ENCODE results near the gene C15orf39.

Gene C15orf39

DNA sequence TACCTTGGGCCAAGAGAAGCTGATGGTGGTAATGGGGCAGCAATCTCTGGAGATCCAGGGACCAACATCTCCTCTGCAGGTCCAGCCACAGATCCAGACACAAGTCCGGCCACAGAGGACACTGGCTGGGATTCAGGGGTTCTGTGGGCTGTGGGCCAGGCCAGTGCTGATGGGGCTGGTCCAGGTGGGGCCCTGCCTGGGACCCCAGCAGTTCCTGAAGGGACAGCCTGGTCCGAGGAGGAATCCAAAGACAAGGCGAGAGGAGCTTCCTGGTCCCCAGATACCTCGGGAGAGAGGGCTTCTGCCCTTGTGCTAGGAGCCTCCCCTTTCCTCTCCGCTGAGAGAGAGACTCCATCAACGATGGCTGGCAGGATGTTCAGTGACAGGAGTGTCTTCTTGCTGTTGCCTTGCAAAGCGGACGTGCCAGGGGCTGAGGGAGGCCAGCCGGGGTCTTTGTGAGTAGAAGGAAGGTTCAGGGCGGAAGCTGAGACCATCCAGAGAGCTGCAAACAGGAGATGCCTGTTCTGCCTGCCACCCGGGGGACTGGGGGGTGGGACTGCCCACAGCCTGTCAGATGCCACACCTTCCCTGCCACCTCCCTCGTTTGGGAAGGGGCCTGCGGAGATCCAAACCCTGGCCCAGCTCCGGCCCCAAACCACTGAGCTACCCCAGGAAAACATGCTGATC is 32.0 kb downstream of the C15orf39 start:
- POLR2A ChIA-PET, result no interaction called here

DNA sequence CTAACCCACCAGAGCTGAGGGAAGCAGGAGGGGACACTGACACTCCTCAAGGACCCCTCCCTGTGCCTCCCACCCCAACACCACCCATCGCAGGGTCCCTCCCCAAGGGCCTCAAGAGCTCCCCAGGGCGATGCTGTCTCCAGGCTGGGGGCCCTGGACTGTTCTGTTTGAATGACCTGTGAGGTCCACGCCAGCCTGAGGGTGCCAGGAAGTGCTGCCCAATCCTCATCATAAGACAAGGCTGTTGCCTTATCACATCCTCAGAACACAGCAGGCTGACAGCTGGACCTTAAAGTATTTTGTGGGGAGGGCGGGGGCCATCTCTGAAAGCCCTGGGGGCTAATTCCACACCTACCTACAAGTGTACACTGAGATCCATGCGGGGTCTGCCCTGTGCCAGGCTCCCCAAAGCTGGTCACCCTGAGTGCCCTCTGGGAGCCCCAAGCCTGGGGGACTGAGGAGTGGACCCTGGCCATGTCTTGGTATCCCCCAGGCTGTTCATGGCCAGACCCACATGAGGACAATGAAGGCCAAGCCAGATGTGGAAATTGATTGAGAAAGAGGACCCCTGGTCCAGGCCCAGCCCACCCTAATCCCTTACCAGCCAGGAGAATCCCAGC is 32.6 kb downstream of the C15orf39 start:
- ChIA-PET POLR2A (no interaction called here), CTCF (interaction anchor here (1.2 kb wide), 1 partner anchor 205 kb away, joined by 3 read pairs; no protein-coding TSS in a partner anchor)
- WGBS (ENCODE audit: insufficient coverage), result 96% methylated on average over 4 of the region's 5 CpGs

More for the DNA sequence above, 32.0 kb downstream of the C15orf39 start:
- H3K27me3 ChIP-seq (replicated peaks in 2 of 5; ENCODE audit: control insufficient read depth in 4 of 5, insufficient read depth in 5 of 5, low read length in 4 of 5), result peaks cover 0 to 4% (median 2%) of the 10 kb centered on the region in 5 experiments
- H3K36me3 ChIP-seq (ENCODE audit: control insufficient read depth in 4 of 4, insufficient read depth in 4 of 4, low read length in 3 of 4), result no peaks in the 10 kb centered on the region
- no peak overlapping the region for H3K27ac ChIP-seq (ENCODE audit: insufficient read depth in 1 of 2, low read depth in 1 of 2, low read length in 2 of 2, poor library complexity in 1 of 2, severe bottlenecking in 2 of 2)
- no peaks in the 10 kb centered on the region for H3K9me3 ChIP-seq (ENCODE audit: control extremely low read depth in 1 of 5, control insufficient read depth in 4 of 5, insufficient read depth in 2 of 5, low read depth in 1 of 5, low read length in 4 of 5)
- 88% methylated on average over 9 of the region's 14 CpGs for WGBS (ENCODE audit: insufficient coverage)
- CTCF ChIA-PET, result interaction anchor here (1.2 kb wide), 1 partner anchor 204 kb away, joined by 3 read pairs; no protein-coding TSS in a partner anchor
- no peaks in the 10 kb centered on the region for H3K4me1 ChIP-seq (ENCODE audit: control extremely low read depth in 1 of 4, control insufficient read depth in 4 of 4, insufficient read depth in 4 of 4, low read length in 3 of 4)
- DNase-seq, result no peak
- no peak overlapping the region for H3K4me3 ChIP-seq (ENCODE audit: control insufficient read depth in 1 of 7, extremely low read depth in 1 of 7, insufficient read depth in 4 of 7, low read depth in 2 of 7, low read length in 6 of 7)

DNA sequence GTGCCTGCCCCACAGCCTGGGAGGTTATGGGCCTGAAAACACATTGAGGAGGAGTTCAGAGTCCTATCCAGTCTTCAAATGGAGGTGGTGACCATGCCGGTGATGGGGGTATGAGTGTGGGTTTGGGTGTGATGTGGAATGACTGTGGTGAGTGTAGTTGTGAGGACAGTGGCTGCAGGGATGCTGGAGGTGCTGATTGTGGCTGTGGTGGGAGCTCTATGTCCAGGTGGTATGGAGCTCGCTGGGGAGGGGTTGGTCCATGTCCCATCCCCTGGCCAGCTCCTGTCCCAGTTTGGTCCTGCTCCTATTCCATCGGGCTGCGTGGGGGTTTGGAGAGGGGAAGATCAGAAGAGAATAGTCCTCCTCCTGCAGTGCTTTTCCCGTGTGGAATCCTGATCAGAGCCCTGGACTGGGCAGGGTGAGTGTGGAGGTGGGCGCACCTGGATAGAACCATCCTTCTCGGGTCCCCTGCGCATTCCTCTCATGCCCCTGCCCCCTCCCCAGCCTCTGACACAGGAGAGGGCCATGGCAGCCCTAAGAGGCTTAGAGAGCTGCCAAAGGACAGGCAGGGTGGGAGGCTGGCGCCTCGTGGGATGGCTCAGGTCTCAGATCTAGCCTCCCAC is 33.5 kb downstream of the C15orf39 start:
- ChIA-PET CTCF (interaction anchor here (1.2 kb wide), 1 partner anchor 19 kb away, joined by 3 read pairs; no protein-coding TSS in a partner anchor), POLR2A (interaction anchor here (0.6 kb wide), 1 partner anchor 196 kb away, joined by 3 read pairs; no protein-coding TSS in a partner anchor)
- Histone ChIP-seq H3K4me1 (ENCODE audit: control extremely low read depth in 1 of 4, control insufficient read depth in 4 of 4, insufficient read depth in 4 of 4, low read length in 3 of 4) (no peaks in the 10 kb centered on the region), H3K36me3 (ENCODE audit: control insufficient read depth in 4 of 4, insufficient read depth in 4 of 4, low read length in 3 of 4) (no peaks in the 10 kb centered on the region), H3K27me3 (replicated peaks in 2 of 5; ENCODE audit: control insufficient read depth in 4 of 5, insufficient read depth in 5 of 5, low read length in 4 of 5) (peaks cover 0 to 4% (median 0%) of the 10 kb centered on the region in 5 experiments), H3K9me3 (ENCODE audit: control extremely low read depth in 1 of 5, control insufficient read depth in 4 of 5, insufficient read depth in 2 of 5, low read depth in 1 of 5, low read length in 4 of 5) (no peaks in the 10 kb centered on the region), H3K4me3 (ENCODE audit: control insufficient read depth in 1 of 7, extremely low read depth in 1 of 7, insufficient read depth in 4 of 7, low read depth in 2 of 7, low read length in 6 of 7) (no peak overlapping the region), H3K27ac (ENCODE audit: insufficient read depth in 1 of 2, low read depth in 1 of 2, low read length in 2 of 2, poor library complexity in 1 of 2, severe bottlenecking in 2 of 2) (no peak overlapping the region)
- 95% methylated on average over 7 of the region's 10 CpGs for WGBS (ENCODE audit: insufficient coverage)
- DNase-seq, result no peak

More for the DNA sequence above, 32.6 kb downstream of the C15orf39 start:
- no peaks in the 10 kb centered on the region for H3K9me3 ChIP-seq (ENCODE audit: control extremely low read depth in 1 of 5, control insufficient read depth in 4 of 5, insufficient read depth in 2 of 5, low read depth in 1 of 5, low read length in 4 of 5)
- H3K4me1 ChIP-seq (ENCODE audit: control extremely low read depth in 1 of 4, control insufficient read depth in 4 of 4, insufficient read depth in 4 of 4, low read length in 3 of 4), result no peaks in the 10 kb centered on the region
- no peaks in the 10 kb centered on the region for H3K36me3 ChIP-seq (ENCODE audit: control insufficient read depth in 4 of 4, insufficient read depth in 4 of 4, low read length in 3 of 4)
- H3K4me3 ChIP-seq (ENCODE audit: control insufficient read depth in 1 of 7, extremely low read depth in 1 of 7, insufficient read depth in 4 of 7, low read depth in 2 of 7, low read length in 6 of 7), result no peak overlapping the region
- H3K27ac ChIP-seq (ENCODE audit: insufficient read depth in 1 of 2, low read depth in 1 of 2, low read length in 2 of 2, poor library complexity in 1 of 2, severe bottlenecking in 2 of 2), result no peak overlapping the region
- H3K27me3 ChIP-seq (replicated peaks in 2 of 5; ENCODE audit: control insufficient read depth in 4 of 5, insufficient read depth in 5 of 5, low read length in 4 of 5), result peaks cover 0 to 2% (median 0%) of the 10 kb centered on the region in 5 experiments
- DNase-seq, result no peak

- Histone ChIP-seq H3K4me1 (ENCODE audit: control extremely low read depth in 1 of 4, control insufficient read depth in 4 of 4, insufficient read depth in 4 of 4, low read length in 3 of 4) (no peaks in the 10 kb centered on the region), H3K4me3 (ENCODE audit: control insufficient read depth in 1 of 7, extremely low read depth in 1 of 7, insufficient read depth in 4 of 7, low read depth in 2 of 7, low read length in 6 of 7) (no peak overlapping the region), H3K36me3 (ENCODE audit: control insufficient read depth in 4 of 4, insufficient read depth in 4 of 4, low read length in 3 of 4) (no peaks in the 10 kb centered on the region), H3K27ac (ENCODE audit: insufficient read depth in 1 of 2, low read depth in 1 of 2, low read length in 2 of 2, poor library complexity in 1 of 2, severe bottlenecking in 2 of 2) (no peak overlapping the region), H3K9me3 (ENCODE audit: control extremely low read depth in 1 of 5, control insufficient read depth in 4 of 5, insufficient read depth in 2 of 5, low read depth in 1 of 5, low read length in 4 of 5) (no peaks in the 10 kb centered on the region), H3K27me3 (replicated peaks in 2 of 5; ENCODE audit: control insufficient read depth in 4 of 5, insufficient read depth in 5 of 5, low read length in 4 of 5) (peaks cover 0 to 4% (median 0%) of the 10 kb centered on the region in 5 experiments)
- ChIA-PET POLR2A (interaction anchor here (0.6 kb wide), 1 partner anchor 197 kb away, joined by 3 read pairs; no protein-coding TSS in a partner anchor), CTCF (interaction anchor here (1.2 kb wide), 1 partner anchor 19 kb away, joined by 3 read pairs; no protein-coding TSS in a partner anchor)
- no peak for DNase-seq
- 86% methylated on average over 9 of the region's 11 CpGs for WGBS (ENCODE audit: insufficient coverage)
Measured at GRCh38 chr15:75235760-75236729, 34.4 kb downstream of the C15orf39 start.

DNA sequence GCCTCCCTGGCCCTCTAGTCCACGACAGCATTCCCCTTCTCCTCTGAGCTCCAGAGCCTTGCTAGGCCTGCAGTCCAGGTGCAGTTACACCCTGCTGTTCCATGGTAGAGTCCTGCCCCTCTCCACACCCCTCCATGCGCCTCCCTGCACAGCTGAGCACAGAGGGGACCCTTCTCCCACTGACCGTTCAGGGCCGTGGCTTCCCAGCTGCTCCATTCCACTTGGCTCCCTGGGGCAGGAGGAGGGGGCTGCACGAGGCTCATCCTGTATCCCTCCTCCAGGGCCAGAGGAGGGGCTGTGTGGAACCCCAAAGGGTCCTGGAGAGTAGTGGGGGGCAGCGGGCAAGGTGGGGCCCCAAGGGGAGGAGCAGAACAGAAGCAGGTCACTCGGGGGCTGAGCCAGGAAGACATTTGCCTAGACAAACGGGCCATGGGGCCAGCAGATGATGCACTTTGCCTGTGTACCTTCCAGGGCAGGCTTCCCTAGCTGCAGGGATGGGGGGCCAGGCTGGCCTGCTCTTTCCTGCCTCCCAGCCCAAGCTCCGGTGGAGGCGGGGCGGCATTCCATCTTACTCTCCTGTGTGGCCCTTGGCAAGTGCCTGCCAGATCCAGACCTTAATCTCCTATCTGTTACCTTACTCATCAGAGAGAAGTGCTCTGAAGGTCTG is 35.8 kb downstream of the C15orf39 start:
- H3K4me1 ChIP-seq (ENCODE audit: control extremely low read depth in 1 of 4, control insufficient read depth in 4 of 4, insufficient read depth in 4 of 4, low read length in 3 of 4), result no peaks in the 10 kb centered on the region
- no peak for DNase-seq
- ChIA-PET CTCF (no interaction called here), POLR2A (no interaction called here)
- no peaks in the 10 kb centered on the region for H3K36me3 ChIP-seq (ENCODE audit: control insufficient read depth in 4 of 4, insufficient read depth in 4 of 4, low read length in 3 of 4)
- no peak overlapping the region for H3K27ac ChIP-seq (ENCODE audit: insufficient read depth in 1 of 2, low read depth in 1 of 2, low read length in 2 of 2, poor library complexity in 1 of 2, severe bottlenecking in 2 of 2)
- H3K27me3 ChIP-seq (replicated peaks in 2 of 5; ENCODE audit: control insufficient read depth in 4 of 5, insufficient read depth in 5 of 5, low read length in 4 of 5), result peaks cover 0 to 4% (median 0%) of the 10 kb centered on the region in 5 experiments
- H3K9me3 ChIP-seq (ENCODE audit: control extremely low read depth in 1 of 5, control insufficient read depth in 4 of 5, insufficient read depth in 2 of 5, low read depth in 1 of 5, low read length in 4 of 5), result no peaks in the 10 kb centered on the region
- 93% methylated on average over 11 of the region's 11 CpGs for WGBS (ENCODE audit: insufficient coverage)
- no peak overlapping the region for H3K4me3 ChIP-seq (ENCODE audit: control insufficient read depth in 1 of 7, extremely low read depth in 1 of 7, insufficient read depth in 4 of 7, low read depth in 2 of 7, low read length in 6 of 7)

DNA sequence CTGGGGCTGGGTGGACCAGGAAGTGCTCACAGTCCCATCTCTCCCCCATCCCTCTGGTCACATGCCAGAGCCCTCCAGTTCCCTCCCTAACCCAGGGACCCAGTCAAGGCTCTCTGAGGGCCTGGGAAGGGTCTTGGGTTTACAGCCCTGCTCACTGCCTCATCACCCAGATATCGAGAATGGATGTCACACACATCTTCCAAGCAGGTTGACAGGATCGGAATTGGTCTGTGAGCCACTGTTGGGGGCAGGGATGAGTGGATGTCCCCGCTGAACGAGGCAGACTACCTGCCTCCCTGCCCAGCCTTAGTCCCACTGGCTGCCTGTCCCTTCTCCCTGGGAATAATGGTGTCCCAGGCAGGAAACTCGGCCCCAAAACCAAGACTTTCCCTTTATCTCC is 36.5 kb downstream of the C15orf39 start:
- WGBS (ENCODE audit: insufficient coverage), result 97% methylated on average over 5 of the region's 5 CpGs
- Histone ChIP-seq H3K4me3 (ENCODE audit: control insufficient read depth in 1 of 7, extremely low read depth in 1 of 7, insufficient read depth in 4 of 7, low read depth in 2 of 7, low read length in 6 of 7) (no peak overlapping the region), H3K36me3 (ENCODE audit: control insufficient read depth in 4 of 4, insufficient read depth in 4 of 4, low read length in 3 of 4) (no peaks in the 10 kb centered on the region), H3K27ac (ENCODE audit: insufficient read depth in 1 of 2, low read depth in 1 of 2, low read length in 2 of 2, poor library complexity in 1 of 2, severe bottlenecking in 2 of 2) (no peak overlapping the region), H3K9me3 (ENCODE audit: control extremely low read depth in 1 of 5, control insufficient read depth in 4 of 5, insufficient read depth in 2 of 5, low read depth in 1 of 5, low read length in 4 of 5) (no peaks in the 10 kb centered on the region), H3K4me1 (ENCODE audit: control extremely low read depth in 1 of 4, control insufficient read depth in 4 of 4, insufficient read depth in 4 of 4, low read length in 3 of 4) (no peaks in the 10 kb centered on the region), H3K27me3 (replicated peaks in 2 of 5; ENCODE audit: control insufficient read depth in 4 of 5, insufficient read depth in 5 of 5, low read length in 4 of 5) (peaks cover 0 to 4% (median 0%) of the 10 kb centered on the region in 5 experiments)
- DNase-seq, result no peak
- CTCF ChIA-PET, result no interaction called here
- POLR2A ChIA-PET, result no interaction called here
